ENCODE results near the gene ABAT.

GRCh38 chr16:8714807-8715206, 40.4 kb downstream of the ABAT start:
- TF ChIP-seq FOXK2 (IDR thresholded peaks at IDR 0.05) = no peak
- TF ChIP-seq ZBTB40 (IDR thresholded peaks at IDR 0.05; ENCODE audit: borderline replicate concordance) = no peak
- no peak for TF ChIP-seq CTCF (IDR thresholded peaks at IDR 0.05 in 2 of 3, conservative IDR thresholded peaks at IDR 0.05 in 1 of 3; ENCODE audit: control insufficient read depth in 2 of 3, extremely low read depth in 1 of 3, insufficient read depth in 1 of 3, low read depth in 3 of 3, low read length in 3 of 3)
- no peak for TF ChIP-seq TAF1 (IDR thresholded peaks at IDR 0.05; ENCODE audit: borderline replicate concordance, low read depth, low read length)
- TF ChIP-seq ZNF274 (IDR thresholded peaks at IDR 0.05; ENCODE audit: insufficient read depth, insufficient read length) = no peak
- TF ChIP-seq MAX (IDR thresholded peaks at IDR 0.05; ENCODE audit: low read depth, low read length) = no peak
- TF ChIP-seq GATAD2B (conservative IDR thresholded peaks at IDR 0.05; ENCODE audit: low read depth) = no peak
- TF ChIP-seq IKZF1 (conservative IDR thresholded peaks at IDR 0.05) = no peak
- TF ChIP-seq POLR2A (IDR thresholded peaks at IDR 0.05; ENCODE audit: low read depth, low read length) = no peak

Data from GM12878 (cell line).